ENCODE results near the gene LHFPL6.

Gene LHFPL6

GRCh38 chr13:39455521-39456175, 147.3 kb downstream of the LHFPL6 start:
- no peak overlapping the region for H3K4me3 ChIP-seq (replicated peaks; ENCODE audit: low read depth, low read length)
- no peak for TF ChIP-seq CTCF (IDR thresholded peaks at IDR 0.05; ENCODE audit: low read depth, low read length, missing control alignments)
- DNase-seq (ENCODE audit: extremely low read depth, low read depth) = no peak

GRCh38 chr13:39452834-39453233, 150.2 kb downstream of the LHFPL6 start:
- DNase-seq (ENCODE audit: extremely low read depth, low read depth) = no peak

GRCh38 chr13:39452417-39452816, 150.6 kb downstream of the LHFPL6 start:
- H3K4me3 ChIP-seq (replicated peaks; ENCODE audit: low read depth, low read length) = no peak overlapping the region
- no peak for TF ChIP-seq CTCF (IDR thresholded peaks at IDR 0.05; ENCODE audit: low read depth, low read length, missing control alignments)
- DNase-seq (ENCODE audit: extremely low read depth, low read depth) = no peak

More at GRCh38 chr13:39452834-39453233, 150.2 kb downstream of the LHFPL6 start:
- no peak for TF ChIP-seq CTCF (IDR thresholded peaks at IDR 0.05; ENCODE audit: low read depth, low read length, missing control alignments)
- no peak overlapping the region for H3K4me3 ChIP-seq (replicated peaks; ENCODE audit: low read depth, low read length)

GRCh38 chr13:39451860-39452301, 151.1 kb downstream of the LHFPL6 start:
- no peak for DNase-seq (ENCODE audit: extremely low read depth, low read depth)
- H3K4me3 ChIP-seq (replicated peaks; ENCODE audit: low read depth, low read length) = no peak overlapping the region
- no peak for TF ChIP-seq CTCF (IDR thresholded peaks at IDR 0.05; ENCODE audit: low read depth, low read length, missing control alignments)

GRCh38 chr13:39451301-39451700, 151.7 kb downstream of the LHFPL6 start:
- H3K4me3 ChIP-seq (replicated peaks; ENCODE audit: low read depth, low read length) = no peak overlapping the region
- no peak for DNase-seq (ENCODE audit: extremely low read depth, low read depth)
- TF ChIP-seq CTCF (IDR thresholded peaks at IDR 0.05; ENCODE audit: low read depth, low read length, missing control alignments) = no peak

GRCh38 chr13:39450176-39450575, 152.8 kb downstream of the LHFPL6 start:
- H3K4me3 ChIP-seq (replicated peaks; ENCODE audit: low read depth, low read length) = no peak overlapping the region
- TF ChIP-seq CTCF (IDR thresholded peaks at IDR 0.05; ENCODE audit: low read depth, low read length, missing control alignments) = no peak
- DNase-seq (ENCODE audit: extremely low read depth, low read depth) = no peak

- no peak for DNase-seq (ENCODE audit: extremely low read depth, low read depth)
- no peak overlapping the region for H3K4me3 ChIP-seq (replicated peaks; ENCODE audit: low read depth, low read length)
These were observed 154.2 kb downstream of the LHFPL6 start for GRCh38 chr13:39448834-39449233.

More at GRCh38 chr13:39448834-39449233, 154.2 kb downstream of the LHFPL6 start:
- no peak for TF ChIP-seq CTCF (IDR thresholded peaks at IDR 0.05; ENCODE audit: low read depth, low read length, missing control alignments)

Data from HFF-Myc (cell line).